ENCODE results near the gene KDM4C.

DNA sequence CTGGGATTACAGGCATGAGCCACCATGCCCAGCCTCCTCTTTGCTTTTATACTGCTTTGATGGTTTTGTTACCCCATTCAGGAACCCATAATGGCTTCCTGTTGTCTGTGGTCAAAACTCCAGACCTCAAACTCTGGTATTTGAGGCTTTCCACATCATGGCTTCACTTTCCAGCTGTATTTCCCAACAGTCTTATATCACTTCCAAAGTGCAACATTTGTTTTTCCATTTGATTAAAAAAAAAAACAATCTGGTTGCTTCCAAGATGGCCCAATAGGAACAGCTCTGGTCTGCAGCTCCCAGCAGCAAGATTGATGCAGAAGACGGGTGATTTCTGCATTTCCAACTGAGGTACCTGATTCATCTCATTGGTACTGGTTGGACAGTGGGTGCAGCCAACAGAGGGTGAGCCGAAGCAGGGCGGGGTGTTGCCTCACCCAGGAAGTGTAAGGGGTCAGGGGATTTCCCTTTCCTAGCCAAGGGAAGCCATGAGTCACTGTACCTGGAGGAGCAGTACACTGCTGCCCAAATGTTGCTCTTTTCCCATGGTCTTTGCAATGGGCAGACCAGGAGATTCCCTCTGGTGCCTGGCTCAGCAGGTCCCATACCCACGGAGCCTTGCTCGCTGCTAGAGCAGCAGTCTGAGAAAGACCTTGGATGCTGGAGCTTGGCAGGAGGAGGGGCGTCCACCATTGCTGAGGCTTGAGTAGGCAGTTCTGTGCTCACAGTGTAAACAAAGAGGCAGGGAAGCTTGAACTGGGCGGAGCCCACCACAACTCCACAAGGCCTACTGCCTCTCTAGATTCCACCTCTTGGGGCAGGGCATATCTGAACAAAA, 458.4 kb downstream of the KDM4C start:
- TF ChIP-seq, protein P1, sequence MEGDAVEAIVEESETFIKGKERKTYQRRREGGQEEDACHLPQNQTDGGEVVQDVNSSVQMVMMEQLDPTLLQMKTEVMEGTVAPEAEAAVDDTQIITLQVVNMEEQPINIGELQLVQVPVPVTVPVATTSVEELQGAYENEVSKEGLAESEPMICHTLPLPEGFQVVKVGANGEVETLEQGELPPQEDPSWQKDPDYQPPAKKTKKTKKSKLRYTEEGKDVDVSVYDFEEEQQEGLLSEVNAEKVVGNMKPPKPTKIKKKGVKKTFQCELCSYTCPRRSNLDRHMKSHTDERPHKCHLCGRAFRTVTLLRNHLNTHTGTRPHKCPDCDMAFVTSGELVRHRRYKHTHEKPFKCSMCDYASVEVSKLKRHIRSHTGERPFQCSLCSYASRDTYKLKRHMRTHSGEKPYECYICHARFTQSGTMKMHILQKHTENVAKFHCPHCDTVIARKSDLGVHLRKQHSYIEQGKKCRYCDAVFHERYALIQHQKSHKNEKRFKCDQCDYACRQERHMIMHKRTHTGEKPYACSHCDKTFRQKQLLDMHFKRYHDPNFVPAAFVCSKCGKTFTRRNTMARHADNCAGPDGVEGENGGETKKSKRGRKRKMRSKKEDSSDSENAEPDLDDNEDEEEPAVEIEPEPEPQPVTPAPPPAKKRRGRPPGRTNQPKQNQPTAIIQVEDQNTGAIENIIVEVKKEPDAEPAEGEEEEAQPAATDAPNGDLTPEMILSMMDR (IDR thresholded peaks at IDR 0.05; ENCODE audit: control extremely low read depth in 1 of 3, insufficient read depth in 1 of 3, low read depth in 1 of 3, low read length in 3 of 3): no peak
- no peak for TF ChIP-seq JUND (IDR thresholded peaks at IDR 0.05; ENCODE audit: low read length)
- TF ChIP-seq POLR2AphosphoS5 (IDR thresholded peaks at IDR 0.05; ENCODE audit: low read depth, low read length): no peak
- no peak for TF ChIP-seq CBX5 (IDR thresholded peaks at IDR 0.05; ENCODE audit: low read depth, low read length)
- TF ChIP-seq TEAD4 (IDR thresholded peaks at IDR 0.05; ENCODE audit: low read depth, low read length): no peak
- no peak for TF ChIP-seq YY1 (IDR thresholded peaks at IDR 0.05; ENCODE audit: low read depth, low read length)
- TF ChIP-seq EP300 (IDR thresholded peaks at IDR 0.05; ENCODE audit: borderline replicate concordance in 1 of 2, low read depth in 2 of 2, low read length in 2 of 2): no peak

Measured in H1 (cell line).